HG03045 (cell line): ENCODE data around the gene BRCC3.

Source experiments
- ATAC-seq: cut with Tn5 transposase; IDR thresholded peaks from one replicate; pipeline ENCODE4 v1.9.1; 2021; ENCODE audit warnings: mild to moderate bottlenecking, moderate library complexity; ENCODE audit not compliant: unreplicated experiment

The BRCC3 gene

DNA sequence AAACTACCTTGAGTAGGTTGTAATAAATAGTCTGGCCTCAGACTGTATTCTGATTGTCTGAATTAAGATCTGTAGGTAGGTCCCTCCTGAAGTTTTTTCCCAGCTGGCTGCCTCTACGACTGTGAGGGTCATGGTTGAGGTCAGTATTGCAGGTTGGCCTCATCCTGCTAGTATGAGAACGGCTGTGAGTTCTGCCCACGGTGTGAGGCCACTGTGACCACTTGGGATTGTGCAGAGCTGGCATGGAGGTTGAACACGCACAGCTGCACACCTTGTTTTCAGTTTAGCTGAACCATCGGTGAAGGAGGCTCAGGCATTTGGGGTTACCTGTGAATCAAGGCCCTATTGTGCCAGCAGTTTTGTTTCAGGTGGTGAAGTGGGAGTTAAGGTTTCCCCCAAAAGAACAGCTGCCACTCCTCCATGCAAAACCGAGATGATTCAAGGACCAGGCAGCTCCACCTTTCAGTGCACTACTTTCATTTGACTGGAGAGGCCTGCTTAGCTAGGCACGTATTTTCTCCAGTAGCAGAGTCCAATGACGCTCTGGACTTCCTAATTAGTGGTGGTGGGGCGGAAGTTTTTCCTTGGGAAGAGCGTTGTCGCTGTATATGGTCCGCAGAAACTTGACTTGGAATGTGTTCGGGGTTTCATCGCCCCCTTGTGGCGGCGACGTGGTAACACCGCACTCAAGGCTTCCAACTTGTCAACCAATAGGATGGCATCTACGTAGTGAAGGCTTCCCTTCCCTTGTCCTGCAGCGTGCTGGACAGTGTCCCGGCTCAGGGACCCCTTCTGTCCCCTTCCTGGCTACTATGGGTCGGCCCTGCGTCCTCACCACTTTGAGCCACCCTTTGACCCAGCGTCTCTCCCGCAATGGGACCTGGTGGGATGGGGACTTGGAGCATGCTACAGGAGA lies 14.2 kb upstream of the BRCC3 start:
- ATAC-seq: peak; percentile 67

DNA sequence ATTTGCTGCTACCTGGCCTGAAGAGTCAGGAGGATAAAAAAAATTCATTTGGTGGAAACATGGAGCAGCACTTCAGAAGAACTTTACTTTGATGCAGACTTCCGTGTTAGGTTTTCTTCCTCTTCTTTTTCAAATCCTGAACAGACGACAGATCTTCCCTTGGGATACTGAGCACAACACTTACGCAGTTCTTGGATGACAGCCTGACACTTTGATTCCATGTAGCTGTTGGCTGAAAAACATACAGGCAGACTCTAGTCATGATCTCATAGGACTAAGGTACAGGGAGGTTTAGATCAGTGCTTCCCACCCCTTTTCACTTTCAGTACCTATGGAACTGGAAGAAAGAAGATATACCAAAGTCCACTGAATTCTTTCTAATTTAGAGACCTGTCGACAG lies 9.5 kb upstream of the BRCC3 start:
- ATAC-seq: no peak

DNA sequence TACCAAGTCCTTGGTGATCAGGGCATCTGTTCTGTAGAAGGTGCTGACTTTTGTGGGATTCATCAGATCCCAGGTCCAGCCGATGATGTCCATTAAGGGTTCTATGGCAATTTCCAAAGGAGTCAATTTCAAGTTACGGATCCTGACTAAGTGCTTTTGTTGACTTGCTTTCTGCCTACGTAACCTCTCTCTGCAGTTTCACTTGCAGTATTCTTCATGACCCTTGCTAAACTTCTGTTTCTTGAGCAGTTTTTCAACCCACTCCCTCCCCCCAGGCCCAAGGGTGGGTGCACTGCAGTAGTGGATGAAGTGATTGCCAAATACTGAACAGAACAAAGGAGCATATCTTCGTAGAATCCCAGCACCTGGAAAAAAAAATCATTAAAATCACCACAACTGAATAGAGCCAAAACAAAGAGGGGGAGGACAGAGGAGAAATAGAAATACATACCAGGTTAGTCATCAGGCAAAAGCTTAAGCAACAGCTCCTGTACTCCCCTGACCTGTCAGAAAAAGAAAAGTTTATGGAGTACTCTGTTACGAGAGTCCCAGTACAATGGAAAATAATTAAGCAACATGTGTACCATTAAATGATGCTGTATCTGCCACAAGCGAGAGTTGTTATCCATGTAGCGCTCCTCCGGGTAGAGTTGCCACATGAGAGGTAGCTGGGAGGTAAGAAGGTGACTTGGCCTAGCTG lies 6.1 kb upstream of the BRCC3 start:
- ATAC-seq: no peak

DNA sequence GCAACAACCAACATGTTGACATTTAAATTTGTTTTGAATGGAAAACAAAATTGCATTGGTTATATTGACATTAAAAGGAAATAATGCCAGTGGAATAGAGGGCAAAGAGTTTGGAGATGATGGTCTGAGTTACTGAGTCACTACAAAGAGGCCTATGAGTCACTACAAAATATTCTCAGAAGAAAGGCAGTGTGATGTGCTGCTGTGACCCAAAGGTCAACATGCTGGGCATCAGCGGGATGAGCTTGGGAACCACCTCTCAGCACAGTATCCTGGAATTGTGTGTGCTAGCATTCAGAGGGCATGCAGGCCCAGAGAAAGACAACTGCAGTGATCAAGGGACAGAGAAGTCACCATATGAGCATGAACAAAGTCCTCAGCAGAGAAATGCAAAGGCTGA lies 3.1 kb upstream of the BRCC3 start:
- ATAC-seq: no peak

DNA sequence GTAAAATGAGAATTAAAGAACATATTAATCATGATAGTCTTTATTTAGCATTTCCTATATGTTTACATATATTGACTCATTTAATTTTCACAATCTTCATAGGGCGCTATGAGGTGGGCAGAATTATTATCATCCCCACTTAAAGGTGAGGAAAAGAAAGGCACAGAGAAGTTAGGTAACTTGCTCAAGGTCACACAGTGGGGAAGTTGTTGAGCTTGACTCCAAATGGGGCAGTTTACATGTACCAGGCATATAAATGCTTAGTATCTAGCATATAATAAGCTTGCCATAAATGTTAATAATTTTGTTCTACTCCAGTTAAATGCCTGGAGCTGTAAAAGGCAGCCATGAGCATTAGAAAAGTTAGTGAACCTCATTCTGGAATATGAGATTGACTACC lies 1.9 kb upstream of the BRCC3 start:
- no peak for ATAC-seq

DNA sequence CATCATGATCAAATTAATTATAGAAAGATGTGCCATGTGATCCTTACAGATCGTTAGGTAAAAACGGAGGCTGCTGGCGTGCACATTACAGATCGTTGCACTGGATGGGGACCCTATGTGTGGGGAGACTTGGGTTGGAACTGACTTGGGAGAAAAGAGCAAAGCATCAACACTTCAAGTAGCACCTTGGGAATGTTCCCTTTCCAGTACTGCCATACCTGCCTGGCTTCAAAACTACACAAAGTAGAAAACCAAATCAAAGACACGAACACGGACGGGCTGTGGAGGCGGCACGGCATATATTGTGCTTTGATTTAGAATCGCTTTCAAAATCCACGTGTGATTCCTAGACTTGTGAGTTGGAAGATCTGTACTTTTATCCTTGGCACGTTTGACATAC lies 1.3 kb upstream of the BRCC3 start:
- no peak for ATAC-seq

DNA sequence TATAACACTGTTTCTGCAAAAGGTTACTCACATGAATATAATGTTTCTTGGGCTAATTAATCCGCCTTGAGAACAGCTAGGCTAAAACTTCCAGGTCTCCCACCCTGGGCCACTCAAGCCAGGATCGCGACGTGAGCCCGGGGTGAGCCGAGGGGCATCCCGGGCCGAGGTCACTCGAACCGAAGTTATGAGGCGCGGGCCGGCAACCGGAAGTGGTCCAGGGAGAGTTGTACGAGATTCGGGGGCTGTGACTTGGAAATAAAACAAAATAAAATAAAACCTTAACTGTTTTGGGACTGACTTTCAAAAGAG lies 689 bp upstream of the BRCC3 start:
- peak; percentile 25 for ATAC-seq

DNA sequence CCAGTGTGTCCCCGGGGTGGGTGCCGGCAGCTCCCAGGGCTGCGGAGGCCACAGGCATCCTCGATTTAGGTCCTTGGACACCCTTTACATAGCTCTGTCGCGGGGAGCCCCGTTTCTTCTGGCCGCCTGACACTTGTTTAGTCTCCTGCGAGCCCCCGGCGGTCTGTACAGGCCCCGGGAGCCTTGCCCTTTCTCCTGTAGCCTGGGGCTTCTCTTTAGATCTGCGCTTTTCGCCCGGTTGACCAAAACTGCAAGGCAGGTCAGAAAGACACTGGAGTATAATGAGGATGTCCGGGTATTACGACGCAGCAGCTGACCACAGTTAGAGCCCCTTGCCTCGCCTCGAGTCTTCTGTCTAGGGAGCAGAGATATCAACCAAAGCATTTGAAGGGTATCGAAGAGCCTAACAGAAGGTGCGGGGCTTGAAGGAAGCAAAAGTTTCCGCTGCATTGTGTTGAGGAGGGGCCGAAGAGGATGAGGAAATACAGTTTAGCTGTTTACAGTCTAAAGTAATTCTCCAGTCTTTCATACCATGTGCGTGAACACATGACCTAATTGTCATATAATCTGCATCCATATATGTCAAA lies 479 bp downstream of the BRCC3 start:
- peak; percentile 12 for ATAC-seq

DNA sequence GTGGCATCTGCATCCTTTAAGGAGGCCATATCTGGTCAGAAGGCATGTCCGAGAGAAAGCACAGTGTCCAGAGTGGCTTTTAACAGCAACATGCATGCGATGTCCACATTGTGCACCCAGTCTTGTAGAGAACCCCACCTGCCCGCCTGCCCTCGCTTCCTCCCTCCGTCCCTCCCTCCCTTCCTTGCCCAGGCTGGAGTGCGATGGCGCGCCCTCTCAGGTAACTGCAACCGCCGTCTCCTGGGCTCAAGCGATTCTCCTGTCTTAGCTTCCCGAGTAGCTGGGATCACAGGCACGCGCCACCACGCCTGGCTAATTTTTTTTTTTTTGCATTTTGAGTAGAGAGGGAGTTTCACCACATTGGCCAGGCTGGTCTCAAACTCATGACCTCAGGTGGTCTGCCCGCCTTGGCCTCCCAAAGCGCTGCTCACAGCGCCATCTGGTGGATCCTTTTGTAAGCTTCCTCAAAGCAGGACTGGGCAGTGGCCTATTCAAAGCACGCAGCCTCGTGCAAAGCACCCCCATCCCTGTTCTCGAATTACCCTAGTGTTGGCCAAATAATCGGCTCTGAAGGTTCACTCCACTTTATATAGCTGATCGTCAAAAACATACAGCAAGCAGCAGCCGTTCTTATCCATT lies 15.0 kb downstream of the BRCC3 start:
- ATAC-seq: no peak

DNA sequence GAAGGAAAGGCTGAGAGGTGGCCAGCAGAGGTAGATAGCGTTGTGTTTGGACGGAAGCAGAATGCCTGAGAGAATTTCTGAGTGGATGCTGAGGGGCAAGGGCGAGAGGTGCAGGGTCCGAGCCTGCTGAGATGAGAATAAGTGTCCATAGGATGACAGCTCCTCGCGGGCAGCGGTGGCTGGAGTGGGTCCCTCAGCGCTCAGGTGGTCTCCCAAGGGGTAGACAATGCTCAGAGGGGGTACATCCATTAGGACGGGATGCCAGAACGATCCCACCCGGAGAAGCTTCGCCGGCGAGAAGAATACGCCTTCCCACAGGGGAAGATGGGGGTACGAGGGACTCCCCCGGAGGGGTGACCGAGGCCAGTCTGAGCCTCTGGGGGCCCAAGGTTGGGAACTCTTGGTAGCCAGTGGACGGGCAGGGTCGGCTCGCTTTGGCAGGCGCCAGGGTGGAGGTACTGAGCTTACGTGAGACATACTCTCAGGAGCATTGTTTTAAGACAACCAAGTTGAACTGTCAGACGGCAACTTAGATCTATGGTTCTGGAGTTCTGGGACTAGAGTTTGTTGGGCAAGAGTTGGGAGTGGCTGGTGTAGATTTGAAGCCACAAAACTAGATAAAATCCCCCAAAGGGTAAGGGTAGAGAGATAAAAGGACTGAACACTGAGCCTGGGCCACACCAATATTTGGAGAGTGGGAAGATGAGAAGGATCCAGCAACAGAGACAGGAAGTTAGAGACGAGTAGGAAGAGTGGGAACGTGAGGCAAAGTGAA lies 15.8 kb downstream of the BRCC3 start:
- ATAC-seq: no peak

DNA sequence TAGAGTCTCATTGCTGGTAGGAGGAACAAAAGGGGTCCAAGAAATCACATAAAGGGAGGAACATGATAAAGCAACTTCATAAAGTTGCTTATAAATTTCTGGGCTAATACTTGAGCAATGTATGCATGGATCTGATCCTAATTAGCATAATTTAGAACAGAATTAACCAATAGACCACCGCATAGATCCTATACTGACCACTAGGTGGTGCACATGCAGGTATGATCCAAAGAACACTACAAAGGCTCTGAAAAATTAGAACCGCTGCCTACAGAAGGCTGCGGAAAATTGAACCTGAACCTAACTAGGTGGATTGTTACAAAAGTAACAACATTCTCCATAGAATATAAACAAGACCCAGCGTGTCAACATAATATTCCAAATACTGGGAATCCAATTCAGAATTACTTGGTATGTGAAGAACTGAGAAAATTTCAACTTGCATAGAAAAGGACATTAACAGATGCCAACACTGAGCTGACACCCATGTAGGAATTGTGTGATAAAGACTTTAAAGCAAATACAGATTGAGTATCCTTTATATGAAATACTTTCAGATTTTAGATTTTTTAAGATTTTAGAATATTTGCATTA lies 23.3 kb downstream of the BRCC3 start:
- ATAC-seq: no peak

DNA sequence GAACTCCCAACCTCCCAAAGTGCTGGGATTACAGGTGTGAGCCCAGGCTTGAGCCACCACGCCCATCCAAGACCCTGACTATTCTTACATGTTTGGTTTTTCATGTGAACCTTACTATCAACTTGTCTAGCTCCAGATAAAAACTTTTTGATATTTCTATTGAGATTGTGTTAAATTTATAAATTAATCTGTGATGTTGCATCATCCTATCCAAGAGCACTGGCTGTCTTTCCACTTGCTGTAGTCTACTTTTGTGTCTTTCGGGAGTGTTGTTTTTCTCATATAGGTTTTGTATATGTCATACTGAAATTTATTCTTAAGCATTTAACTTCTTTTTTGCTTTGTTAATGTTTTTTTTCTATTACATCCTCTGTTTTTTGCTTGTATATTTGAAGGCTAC lies 34.6 kb downstream of the BRCC3 start:
- no peak for ATAC-seq

DNA sequence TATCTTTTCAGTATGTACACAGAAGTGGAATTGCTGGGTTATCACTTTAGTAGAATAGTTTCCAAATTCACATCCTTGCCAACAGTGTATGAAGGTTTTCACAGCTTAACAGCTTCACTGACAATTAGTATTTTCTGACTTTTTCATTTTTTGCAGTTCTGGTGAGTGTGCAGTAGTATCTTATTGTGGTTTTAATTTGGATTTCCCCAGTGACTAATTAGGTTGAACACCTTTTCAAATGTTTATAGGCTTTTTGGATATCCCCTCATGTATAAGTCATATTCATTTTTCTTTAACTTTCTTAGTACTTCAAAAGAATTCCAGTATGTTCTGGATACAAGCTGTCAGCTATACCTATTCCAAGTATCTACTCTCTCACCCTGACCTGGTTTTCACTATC lies 37.1 kb downstream of the BRCC3 start:
- no peak for ATAC-seq

DNA sequence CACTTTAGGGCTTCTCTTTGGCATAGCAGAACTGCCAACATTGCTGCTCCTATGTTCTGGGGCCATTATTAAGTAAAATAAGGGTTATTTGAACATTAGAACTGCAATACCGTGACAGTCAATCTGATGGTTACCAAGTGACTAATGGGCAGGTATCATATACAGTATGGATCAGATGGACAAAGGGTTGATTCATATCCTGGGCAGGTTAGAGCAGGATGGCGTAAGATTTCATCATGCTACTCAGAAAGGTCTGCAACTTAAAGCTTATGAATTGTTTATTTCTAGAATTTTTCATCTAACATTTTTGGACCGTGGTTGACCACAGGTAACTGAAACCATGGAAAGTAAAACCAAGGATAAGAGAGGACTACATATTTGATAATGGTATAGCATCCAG lies 40.9 kb downstream of the BRCC3 start:
- ATAC-seq: no peak

DNA sequence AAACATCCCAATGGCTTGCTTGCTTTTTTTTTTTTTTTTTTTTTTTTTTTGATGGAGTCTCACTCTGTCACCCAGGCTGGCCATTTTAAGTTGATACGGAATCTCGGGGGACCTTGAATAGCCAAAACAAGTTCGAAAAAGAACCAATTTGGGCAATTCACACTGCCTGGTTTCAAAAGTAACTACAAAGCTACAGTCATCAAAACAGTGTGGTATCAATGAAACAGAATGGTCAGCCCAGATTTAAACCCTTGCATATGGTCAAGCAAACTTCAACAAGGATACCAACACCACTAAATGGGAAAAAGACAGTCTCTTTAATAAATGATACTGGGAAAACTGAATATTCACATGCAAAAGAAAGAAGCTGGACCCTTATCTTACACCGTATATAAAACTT lies 41.8 kb downstream of the BRCC3 start:
- no peak for ATAC-seq

DNA sequence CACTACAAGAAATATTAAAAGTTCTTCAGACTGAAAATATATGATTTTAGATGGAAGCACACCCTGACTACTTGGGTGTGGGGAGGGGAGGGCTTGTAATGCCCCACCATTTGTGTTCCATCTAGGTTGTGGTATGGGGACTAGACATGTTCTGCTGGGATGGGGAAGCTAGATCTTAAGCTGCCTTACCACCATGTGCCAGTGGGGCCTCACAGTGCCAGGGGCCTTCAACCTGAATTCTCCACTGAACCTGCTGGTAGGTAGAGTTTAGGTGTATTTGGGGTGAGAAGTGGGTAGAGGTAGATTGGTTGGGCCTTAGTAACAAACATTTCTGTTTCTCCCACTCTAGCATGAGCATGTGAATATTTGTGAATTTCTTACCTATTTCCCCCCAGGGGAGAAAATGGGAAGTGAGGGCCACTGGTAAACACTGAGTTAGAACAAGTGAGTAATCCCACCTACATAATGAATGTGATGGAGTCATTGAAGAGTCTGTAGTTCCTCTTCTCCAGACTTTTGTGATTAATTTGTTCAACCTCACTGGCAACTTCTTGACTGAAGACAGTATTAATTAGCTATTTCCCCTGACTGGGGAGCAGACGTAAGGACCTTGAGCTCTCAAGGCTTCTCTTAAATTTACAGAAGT lies 44.0 kb downstream of the BRCC3 start:
- ATAC-seq: no peak

DNA sequence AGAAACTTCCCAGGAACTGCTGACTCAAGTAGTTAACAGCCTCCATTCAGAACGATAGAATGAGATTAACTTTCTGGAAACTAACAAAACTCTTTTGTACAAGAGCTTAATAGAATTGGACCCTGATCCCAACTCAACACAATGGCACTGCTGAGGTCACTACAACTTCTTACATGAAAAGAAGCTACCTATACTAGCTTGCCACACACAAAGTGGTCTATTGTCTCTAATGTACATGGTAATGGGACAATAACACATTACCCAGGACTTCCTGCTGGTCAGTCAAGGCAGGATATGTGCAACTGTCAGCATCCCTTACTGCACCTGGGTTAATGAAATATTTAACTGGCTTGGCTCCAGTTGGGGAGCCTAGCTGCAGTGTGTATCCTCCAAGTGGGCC lies 56.2 kb downstream of the BRCC3 start:
- ATAC-seq: no peak

DNA sequence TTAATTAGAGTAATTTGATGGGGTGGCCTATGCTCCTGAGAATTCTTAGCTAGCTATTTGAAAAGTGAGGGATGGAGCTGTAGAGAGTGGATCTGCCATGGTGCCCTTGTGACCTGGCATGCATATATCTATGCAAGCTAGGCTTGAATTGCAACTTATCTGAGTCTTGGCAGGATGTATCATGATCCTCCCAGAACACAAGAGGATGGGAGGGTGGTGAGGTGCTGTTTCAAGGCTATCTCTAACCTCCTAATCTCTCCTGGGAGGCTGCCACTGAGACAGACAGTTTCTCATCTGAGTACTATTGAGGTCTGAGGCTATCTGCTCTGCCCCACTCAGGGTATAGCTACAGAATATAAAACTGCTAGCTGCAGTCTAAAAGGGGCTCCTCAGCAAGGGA lies 56.6 kb downstream of the BRCC3 start:
- no peak for ATAC-seq

DNA sequence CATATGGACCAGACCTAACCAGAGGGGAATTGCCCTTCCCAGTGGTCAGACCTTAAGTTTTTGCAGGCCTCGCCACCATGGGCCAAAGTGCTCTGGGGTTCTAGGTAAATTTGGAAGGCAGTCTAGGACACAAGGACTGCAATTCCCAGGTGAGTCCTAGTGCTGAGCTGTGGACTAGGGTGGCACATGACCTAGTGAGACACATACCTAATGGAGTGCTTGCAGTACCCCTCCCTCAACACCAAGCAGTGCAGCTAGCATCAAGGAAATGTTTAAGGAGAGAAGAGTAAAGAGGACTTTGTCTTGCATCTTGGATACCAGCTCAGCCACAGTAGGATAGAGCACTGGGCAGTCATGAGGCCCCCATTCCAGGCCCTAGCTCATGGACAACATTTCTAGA lies 60.8 kb downstream of the BRCC3 start:
- no peak for ATAC-seq

DNA sequence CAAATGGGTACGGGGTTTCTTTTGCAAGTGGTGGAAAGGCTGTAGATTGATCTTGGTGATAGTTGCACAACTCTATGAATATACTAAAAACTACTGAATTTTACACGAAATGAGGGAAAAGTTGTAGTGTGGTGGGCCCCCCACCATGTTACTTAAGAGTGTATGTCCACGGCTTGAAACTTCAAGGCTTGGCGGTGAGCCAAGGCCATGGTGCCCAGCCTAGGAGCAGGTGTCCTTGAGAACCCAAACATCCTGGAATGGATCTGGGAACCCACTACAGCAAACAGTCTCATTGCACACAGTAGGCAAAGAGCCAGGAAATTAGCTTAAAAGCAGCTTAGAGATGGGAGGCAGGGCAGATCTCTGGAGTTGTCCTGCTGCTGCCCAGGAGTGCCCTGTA lies 62.9 kb downstream of the BRCC3 start:
- ATAC-seq: no peak
